IMR-90 (cell line): ENCODE results near the gene C10orf62. TPM values are rescaled to one million over a fixed set of nuclear protein-coding genes. Genes with fewer than 3 reads are reported as not detected.

Source experiments
- ATAC-seq: fragments of 200-7000 bp; cut with Tn5 transposase; 2 replicates; pipeline ENCODE4 v1.9.1; 2020; ENCODE audit warnings: low read depth, mild to moderate bottlenecking, moderate library complexity
- BruUV-seq: library from RNA; stranded (reverse); fragments of 400-500 nt; replicated peaks from 2 replicates; lab custom pipeline; 2021; lab: Mats Ljungman, UMichigan
- CTCF ChIA-PET: fragments of 300-600 bp; formaldehyde crosslinking; extraction: SDS; loops from one replicate; lab custom pipeline; 2021; ENCODE audit warnings: antibody characterized with exemption; lab: Yijun Ruan, JAX
- POLR2A ChIA-PET: fragments of 300-600 bp; sonication (Branson Sonifier 250); formaldehyde crosslinking; loops from one replicate; lab custom pipeline; 2022; ENCODE audit warnings: antibody characterized with exemption; ENCODE audit not compliant: unreplicated experiment; lab: Charles Lee
- DNase-seq: peaks from one replicate; pipeline ENCODE4 v3.0.0; 2013
- H2AFZ ChIP-seq: replicated peaks from 2 replicates; pipeline ENCODE3; 2013; ENCODE audit warnings: low read length, mild to moderate bottlenecking; ENCODE audit not compliant: poor library complexity
- H2AK5ac ChIP-seq: 2 replicates; pipeline ENCODE4 v1.6.1; 2013; ENCODE audit warnings: low read depth, low read length, inconsistent platforms
- H2AK9ac ChIP-seq: replicated peaks from 2 replicates; pipeline ENCODE3; 2013; ENCODE audit warnings: mild to moderate bottlenecking, low read depth, low read length, moderate library complexity; ENCODE audit not compliant: poor library complexity
- H2BK120ac ChIP-seq: 2 replicates; pipeline ENCODE4 v1.6.1; 2013; ENCODE audit warnings: low read depth, low read length, inconsistent platforms
- H2BK15ac ChIP-seq: 3 replicates; pipeline ENCODE4 v1.6.1; 2013; ENCODE audit warnings: low read depth, low read length, inconsistent platforms
- H2BK20ac ChIP-seq: 2 replicates; pipeline ENCODE4 v1.6.1; 2013; ENCODE audit warnings: low read depth, mild to moderate bottlenecking, inconsistent platforms, low read length, moderate library complexity
- H2BK5ac ChIP-seq: 2 replicates; pipeline ENCODE4 v1.6.1; 2013; ENCODE audit warnings: mild to moderate bottlenecking, low read depth, low read length, inconsistent platforms; ENCODE audit not compliant: poor library complexity, severe bottlenecking
- H3K14ac ChIP-seq: replicated peaks from 2 replicates; pipeline ENCODE4 v1.6.1; 2013; ENCODE audit warnings: low read depth, low read length, inconsistent platforms
- H3K18ac ChIP-seq: 2 replicates; pipeline ENCODE4 v1.6.1; 2013; ENCODE audit warnings: low read depth, low read length, control low read depth
- H3K23ac ChIP-seq: 2 replicates; pipeline ENCODE4 v1.6.1; 2013; ENCODE audit warnings: low read depth, low read length, inconsistent platforms
- H3K27ac ChIP-seq: 2 replicates; pipeline ENCODE4 v1.5.1; 2013; ENCODE audit warnings: mild to moderate bottlenecking, control low read depth, low read length; ENCODE audit not compliant: insufficient read depth
- H3K27me3 ChIP-seq: 2 replicates; pipeline ENCODE4 v1.6.1; 2013; ENCODE audit warnings: low read length; ENCODE audit not compliant: control insufficient read depth, insufficient read depth
- H3K36me3 ChIP-seq: 2 replicates; pipeline ENCODE4 v1.6.1; 2013; ENCODE audit warnings: low read length, mixed read lengths; ENCODE audit not compliant: control insufficient read depth, insufficient read depth
- H3K4ac ChIP-seq: 2 replicates; pipeline ENCODE4 v1.6.1; 2013; ENCODE audit warnings: low read depth, low read length, inconsistent platforms
- H3K4me1 ChIP-seq: 2 replicates; pipeline ENCODE4 v1.6.1; 2013; ENCODE audit warnings: low read length, mixed read lengths; ENCODE audit not compliant: control insufficient read depth, insufficient read depth
- H3K4me2 ChIP-seq: 2 replicates; pipeline ENCODE4 v1.6.1; 2013; ENCODE audit warnings: low read depth, mild to moderate bottlenecking, control low read depth, low read length, moderate library complexity
- H3K4me3 ChIP-seq: 2 replicates; pipeline ENCODE4 v1.5.1; 2013; ENCODE audit warnings: low read depth, mild to moderate bottlenecking, control low read depth, low read length, moderate library complexity; ENCODE audit not compliant: insufficient read depth
- H3K56ac ChIP-seq: 2 replicates; pipeline ENCODE4 v1.6.1; 2013; ENCODE audit warnings: low read length, inconsistent platforms; ENCODE audit not compliant: insufficient read depth; ENCODE audit errors: extremely low read depth
- H3K79me1 ChIP-seq, 2 experiments: 2 replicates each; pipeline ENCODE4 v1.6.1; 2013; ENCODE audit warnings: low read length in 2 of 2, inconsistent platforms in 1 of 2, low read depth in 1 of 2
- H3K9ac ChIP-seq: 2 replicates; pipeline ENCODE4 v1.6.1; 2013; ENCODE audit warnings: low read depth, low read length, control low read depth
- H3K9me1 ChIP-seq: 2 replicates; pipeline ENCODE4 v1.6.1; 2013; ENCODE audit warnings: low read length, inconsistent platforms; ENCODE audit not compliant: insufficient read depth
- H3K9me3 ChIP-seq: 2 replicates; pipeline ENCODE4 v1.6.1; 2013; ENCODE audit warnings: low read length; ENCODE audit not compliant: control insufficient read depth, insufficient read depth
- H4K20me1 ChIP-seq: 2 replicates; pipeline ENCODE4 v1.6.1; 2013; ENCODE audit warnings: low read length, inconsistent platforms; ENCODE audit not compliant: insufficient read depth
- H4K5ac ChIP-seq: 2 replicates; pipeline ENCODE4 v1.6.1; 2013; ENCODE audit warnings: mild to moderate bottlenecking, low read depth, low read length, control low read depth
- H4K8ac ChIP-seq, 2 experiments: 2 replicates each; pipeline ENCODE4 v1.6.1; 2013; ENCODE audit warnings: low read depth in 2 of 2, low read length in 2 of 2, control low read depth in 1 of 2, inconsistent platforms in 1 of 2
- H4K91ac ChIP-seq: 2 replicates; pipeline ENCODE4 v1.6.1; 2013; ENCODE audit warnings: low read depth, low read length, inconsistent platforms; ENCODE audit not compliant: insufficient read depth
- CTCF ChIP-seq: conservative IDR thresholded peaks from 2 replicates; pipeline ENCODE4 v1.5.1; 2012; ENCODE audit warnings: mild to moderate bottlenecking, low read depth, low read length, improper control_type of control experiment
- MAZ ChIP-seq: IDR thresholded peaks from 2 replicates; pipeline ENCODE4 v1.6.1; 2012; ENCODE audit warnings: low read depth, mild to moderate bottlenecking, low read length, improper control_type of control experiment, moderate library complexity, borderline replicate concordance
- WGBS, 2 experiments: methylation state at CpG; one replicate each; pipeline versions ENCODE4 v1.1.5 to v1.1.7; 2013; ENCODE audit warnings: missing lambda C conversion rate in 2 of 2; ENCODE audit not compliant: insufficient read length in 1 of 2; ENCODE audit errors: extremely low coverage in 2 of 2; 5-methylcytosine and 5-hydroxymethylcytosine counted together
- dilution Hi-C: fragments of 300-500 bp; cut with HindIII; formaldehyde crosslinking; loops from one replicate; pipeline ENCODE4 v1.14.3; 2018; ENCODE audit warnings: low sequenced_read_pairs; ENCODE audit not compliant: unreplicated experiment
- in situ Hi-C: fragments of 300-500 bp; cut with MboI; formaldehyde crosslinking; loops from 3 replicates; pipeline ENCODE4 v1.14.3; 2019; ENCODE audit warnings: low sequenced_read_pairs, inconsistent platforms, mixed read lengths
- intact Hi-C: fragments of 100-400 bp; cut with micrococcal nuclease; formaldehyde crosslinking; loops from 2 replicates; pipeline ENCODE4 v1.10.0; 2022
- polyA plus RNA-seq, 3 experiments: library from polyadenylated mRNA; depleted of rRNA; stranded (reverse); fragments of >200 nt; gene quantifications; 2 replicates each; pipeline ENCODE4 v1.2.3, GENCODE V29; 2012; ENCODE audit warnings: low replicate concordance in 1 of 3
- total RNA-seq: library from RNA; depleted of rRNA; stranded (reverse); fragments of >200 nt; gene quantifications from 2 replicates; pipeline ENCODE4 v1.2.3, GENCODE V29; 2012

Gene C10orf62
- total and polyA plus RNA-seq, 2 of the 4 experiments (the other 2 are of a cell fraction): not detected

- DNase-seq (no peak), ATAC-seq (no peak)
- Histone ChIP-seq H3K4me3 (no peak overlapping the region), H4K20me1 (no peaks in the 10 kb centered on the region), H3K9me3 (no peaks in the 10 kb centered on the region), H3K56ac (no peak overlapping the region), H4K5ac (peak overlapping the region; percentile 31), H4K8ac (peak overlapping the region; percentile 68 to 85; a peak in 3 of 4 replicates), H3K9me1 (peaks cover 21% of the 10 kb centered on the region), H2AK9ac (peak overlapping the region; percentile 75), H2BK20ac (peak overlapping the region; percentile 58), H3K18ac (peak overlapping the region; percentile 74), H3K9ac (no peak overlapping the region), H3K4me2 (no peak overlapping the region), H3K4me1 (peaks cover 39% of the 10 kb centered on the region), H3K36me3 (no peaks in the 10 kb centered on the region), H3K14ac (peak overlapping the region; percentile 62), H2AK5ac (peak overlapping the region; percentile 79), H2BK120ac (peak overlapping the region; percentile 81), H3K27me3 (no peaks in the 10 kb centered on the region), H2BK15ac (peak overlapping the region; percentile 75), H4K91ac (peak overlapping the region; percentile 89), H3K27ac (peak overlapping the region; percentile 91), H3K4ac (peak overlapping the region; percentile 83), H3K79me1 (peaks cover 17 to 80% of the 10 kb centered on the region in 2 experiments), H3K23ac (peak overlapping the region; percentile 76), H2BK5ac (peak overlapping the region; percentile 75), H2AFZ (peak overlapping the region; percentile 51)
- 93% methylated on average over 8 of the region's 14 CpGs; no CpG with 5 or more reads in 1 of the 2 experiments for WGBS, 2 experiments
- ChIA-PET POLR2A (interaction anchor here (1.4 kb wide), 1 partner anchor 44 kb away, joined by 4 read pairs; no protein-coding TSS in a partner anchor), CTCF (no interaction called here)
- TF ChIP-seq MAZ (no peak), CTCF (0 out of 2 replicates have a peak, but pooled peaks have one; percentile 2)
- in situ Hi-C loops (no loop called here), dilution Hi-C loops (no loop called here), intact Hi-C loops (no loop called here)
- BruUV-seq: no TSS peak
Observed at GRCh38 chr10:97540669-97541500, 48.6 kb upstream of the C10orf62 start.
